Right ventricle myocardium inferior (tissue), 1 donor: ENCODE results near the gene CYP27B1. TPM values are rescaled to one million over a fixed set of nuclear protein-coding genes. Genes with fewer than 3 reads are reported as not detected.
A peak's percentile ranks its signal among the peaks of the same experiment; 100 is the strongest.

Experiments used
- ATAC-seq: fragments of 200-7000 bp; cut with Tn5 transposase; one replicate; pipeline ENCODE4 v1.9.1; 2020; ENCODE audit warnings: mild to moderate bottlenecking, moderate library complexity
- DNase-seq: peaks from one replicate; pipeline ENCODE4 v3.0.0; 2021; ENCODE audit errors: missing footprints
- intact Hi-C: fragments of 100-400 bp; cut with DNase I; formaldehyde crosslinking; loops from one replicate; pipeline ENCODE4 v1.11.0; 2022
- total RNA-seq: library from RNA; stranded (reverse); fragmentation: NEBNext Ultra II Directional; extraction: Animal tissue kit (Norgen Biotek cat#: 25700); gene quantifications from one replicate; pipeline ENCODE4 v1.2.1, GENCODE V29; 2021
- donor health status: DM: no; HTN: yes; CAD: no; lungs with severe emphysema.

Gene CYP27B1
- total RNA-seq, 1 donor from 2014 or later, result 0.49 TPM

DNA sequence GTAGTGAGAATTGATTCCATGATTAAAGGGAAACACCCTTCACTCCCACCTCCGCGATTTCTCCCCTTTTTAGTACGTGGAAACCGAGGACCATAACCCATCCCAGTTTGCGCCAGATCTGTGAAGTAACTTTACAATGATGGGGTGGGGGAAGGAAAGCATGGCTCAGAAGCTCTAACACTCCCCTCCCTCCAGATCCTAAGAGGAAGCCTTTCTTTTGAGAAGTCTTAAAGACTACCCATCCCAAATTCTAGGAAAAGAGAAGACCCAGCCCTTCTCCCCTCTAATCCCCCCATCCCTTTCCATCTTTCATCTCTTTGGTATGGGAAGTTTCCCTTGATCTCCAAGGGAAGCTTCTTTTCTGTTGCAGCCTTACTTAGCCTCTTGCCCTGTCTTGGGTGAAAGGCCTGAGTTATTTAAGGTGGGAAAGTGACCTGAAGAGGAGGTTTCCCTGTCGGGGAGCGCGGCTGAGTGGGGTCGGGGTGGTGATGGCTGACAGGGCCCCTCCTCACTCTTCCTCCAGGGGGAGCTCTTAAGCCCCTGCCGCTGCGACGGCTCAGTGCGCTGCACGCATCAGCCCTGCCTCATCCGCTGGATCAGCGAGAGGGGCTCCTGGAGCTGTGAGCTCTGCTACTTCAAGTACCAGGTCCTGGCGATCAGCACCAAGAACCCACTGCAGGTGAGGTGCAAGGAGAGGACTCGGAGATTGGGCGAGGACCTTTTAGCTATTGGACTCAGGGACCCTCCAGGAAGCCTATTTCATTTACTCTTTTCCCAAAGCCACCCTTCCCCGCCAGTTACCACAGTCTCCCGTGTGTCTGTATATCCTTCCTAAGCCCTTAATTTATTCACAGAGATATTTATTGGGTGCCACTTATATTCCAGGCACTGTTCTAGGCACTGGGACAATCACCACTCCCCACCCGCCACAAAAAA, 10.2 kb downstream of the CYP27B1 start:
- peak; percentile 70 for DNase-seq
- intact Hi-C loops, result no loop called here
- no peak for ATAC-seq

DNA sequence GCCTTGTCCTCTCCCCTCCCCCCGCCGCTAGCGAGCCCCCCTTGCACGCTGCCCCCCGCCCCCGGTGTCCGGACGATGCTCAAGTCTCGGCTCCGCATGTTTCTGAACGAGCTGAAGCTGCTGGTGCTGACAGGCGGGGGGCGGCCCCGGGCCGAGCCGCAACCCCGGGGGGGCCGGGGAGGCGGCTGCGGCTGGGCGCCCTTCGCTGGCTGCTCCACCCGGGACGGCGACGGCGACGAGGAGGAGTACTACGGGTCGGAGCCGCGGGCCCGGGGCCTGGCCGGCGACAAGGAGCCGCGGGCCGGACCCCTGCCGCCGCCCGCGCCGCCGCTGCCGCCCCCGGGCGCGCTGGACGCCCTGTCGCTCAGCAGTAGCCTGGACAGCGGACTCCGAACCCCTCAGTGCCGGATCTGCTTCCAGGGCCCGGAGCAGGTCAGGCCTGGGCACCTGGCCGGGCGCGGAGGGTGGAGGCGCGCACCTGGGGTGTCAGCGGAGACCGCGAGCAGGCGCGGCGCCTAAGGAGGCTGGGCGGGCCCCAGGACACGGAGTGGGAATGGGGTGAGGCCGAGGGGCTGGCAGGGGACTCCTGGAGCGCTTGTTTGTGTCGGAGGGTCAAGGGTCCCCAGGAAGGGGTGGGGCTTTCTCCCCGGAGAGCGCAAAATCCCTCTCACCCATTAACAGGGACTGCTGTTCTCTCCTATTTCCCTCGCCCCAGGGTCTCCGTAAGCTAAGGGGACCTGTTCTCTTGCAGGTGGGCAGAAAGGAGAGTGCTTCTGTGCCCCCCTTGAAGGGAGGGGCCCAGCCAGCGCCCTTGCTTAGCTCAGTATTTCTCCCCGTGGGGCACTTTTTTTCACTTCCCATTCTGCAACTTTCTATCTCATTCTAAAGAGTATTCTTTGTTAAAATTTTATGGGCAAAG, 11.2 kb downstream of the CYP27B1 start:
- DNase-seq, result no peak
- intact Hi-C loops, result no loop called here
- ATAC-seq, result no peak

DNA sequence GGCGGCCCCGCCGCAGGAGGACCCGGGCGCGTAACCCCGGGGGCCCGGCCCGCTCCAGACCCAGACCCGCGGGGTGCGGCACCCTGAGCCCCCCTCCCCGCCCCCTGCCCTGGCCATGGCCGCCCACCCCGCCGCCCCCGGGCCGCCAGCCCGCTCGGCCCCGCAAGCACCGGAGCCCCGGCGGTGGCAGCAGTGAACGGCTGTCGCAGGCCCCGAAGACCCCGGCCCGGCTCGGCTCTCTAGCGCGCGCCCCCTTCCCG, 11.8 kb downstream of the CYP27B1 start:
- intact Hi-C loops, result no loop called here
- DNase-seq, result no peak

DNA sequence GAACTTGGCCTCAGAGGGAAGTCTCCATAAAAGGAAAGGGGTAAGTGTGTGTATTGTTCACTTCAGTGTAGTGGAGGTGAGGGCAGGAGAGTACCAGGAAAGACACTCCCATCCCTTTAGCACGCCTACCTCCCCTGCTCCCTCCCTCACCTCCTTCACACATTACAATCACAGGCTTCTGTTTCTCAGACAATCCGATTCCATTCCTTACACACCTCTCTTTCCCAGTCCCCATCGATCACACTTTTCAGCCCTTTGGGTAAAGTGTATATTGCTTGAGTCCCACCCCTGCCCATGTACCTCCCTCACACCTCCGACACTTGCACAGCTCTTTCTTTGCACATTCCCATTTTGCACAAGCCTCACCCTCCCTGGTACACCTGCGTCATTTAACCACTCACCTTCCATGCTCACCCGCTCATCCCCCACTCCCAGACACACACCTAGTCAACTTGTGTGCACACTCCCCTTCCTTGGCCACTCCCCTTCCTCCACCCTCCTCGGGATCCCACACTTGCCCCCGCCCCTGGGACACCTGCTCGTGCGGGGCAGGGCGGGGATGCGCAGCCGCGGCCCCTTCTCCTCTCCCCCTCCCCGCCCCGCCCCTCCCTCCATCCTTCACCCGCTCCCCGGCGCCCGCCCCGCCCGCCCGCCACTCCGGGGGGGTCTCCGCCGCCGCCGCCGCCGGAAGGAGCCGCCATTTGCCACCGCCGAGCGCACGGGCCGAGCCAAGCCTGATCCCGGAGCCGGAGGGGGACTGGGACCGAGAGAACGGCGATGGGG, 12.3 kb downstream of the CYP27B1 start, which contains the start of gene MARCHF9:
Gene MARCHF9, plus strand, starts transcription at position 693 of the 783 bp plus-strand sequence. CDS start 426 bp downstream, outside the sequence.
- intact Hi-C loops, result no loop called here
- DNase-seq, result no peak
- ATAC-seq, result no peak

More for the DNA sequence above, 11.8 kb downstream of the CYP27B1 start:
- no peak for ATAC-seq

DNA sequence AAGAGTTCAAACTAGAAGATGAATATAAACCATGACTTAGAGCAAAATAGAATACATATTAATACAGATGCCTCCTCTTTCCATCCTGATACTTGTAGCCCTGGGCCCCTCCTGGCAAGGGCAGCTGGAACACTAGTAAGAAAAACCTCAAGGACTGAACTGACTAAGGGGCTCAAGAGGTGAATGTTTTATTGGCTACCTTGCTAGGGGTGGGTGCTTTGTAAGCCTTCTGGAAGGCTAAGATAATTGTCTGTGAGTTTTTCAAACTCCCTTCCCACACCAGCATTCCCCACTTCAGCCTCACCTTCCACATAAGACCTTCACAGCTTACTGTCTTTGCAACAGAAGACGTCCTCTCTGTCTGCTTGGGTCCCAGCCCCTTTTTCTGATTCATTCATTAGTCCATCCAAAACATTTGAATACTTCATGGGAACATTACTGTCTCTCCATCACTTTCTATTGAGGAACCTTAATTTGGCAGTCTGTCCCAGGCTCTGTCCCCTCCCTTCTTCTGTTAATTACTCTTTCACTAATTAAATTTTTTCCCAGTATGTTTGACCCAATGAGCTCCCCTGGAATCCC, 13.0 kb downstream of the CYP27B1 start:
- no peak for DNase-seq
- ATAC-seq, result no peak
- intact Hi-C loops, result no loop called here

DNA sequence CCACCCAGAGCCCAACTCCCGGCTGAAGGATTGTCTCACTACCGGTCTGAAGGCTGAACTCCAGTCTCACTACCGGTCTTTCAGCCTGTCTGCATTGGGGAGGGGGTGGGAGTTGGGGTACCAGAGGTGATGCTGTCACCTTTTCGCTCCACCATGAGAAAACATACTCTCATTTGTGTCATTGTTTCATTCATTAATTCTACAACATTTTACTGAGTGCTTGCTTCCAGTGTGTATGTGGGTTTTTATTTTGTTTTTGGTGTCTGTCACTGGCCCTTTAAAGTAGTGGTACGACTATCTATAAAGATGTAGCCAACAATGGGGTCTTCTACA, 14.2 kb downstream of the CYP27B1 start:
- no peak for ATAC-seq

DNA sequence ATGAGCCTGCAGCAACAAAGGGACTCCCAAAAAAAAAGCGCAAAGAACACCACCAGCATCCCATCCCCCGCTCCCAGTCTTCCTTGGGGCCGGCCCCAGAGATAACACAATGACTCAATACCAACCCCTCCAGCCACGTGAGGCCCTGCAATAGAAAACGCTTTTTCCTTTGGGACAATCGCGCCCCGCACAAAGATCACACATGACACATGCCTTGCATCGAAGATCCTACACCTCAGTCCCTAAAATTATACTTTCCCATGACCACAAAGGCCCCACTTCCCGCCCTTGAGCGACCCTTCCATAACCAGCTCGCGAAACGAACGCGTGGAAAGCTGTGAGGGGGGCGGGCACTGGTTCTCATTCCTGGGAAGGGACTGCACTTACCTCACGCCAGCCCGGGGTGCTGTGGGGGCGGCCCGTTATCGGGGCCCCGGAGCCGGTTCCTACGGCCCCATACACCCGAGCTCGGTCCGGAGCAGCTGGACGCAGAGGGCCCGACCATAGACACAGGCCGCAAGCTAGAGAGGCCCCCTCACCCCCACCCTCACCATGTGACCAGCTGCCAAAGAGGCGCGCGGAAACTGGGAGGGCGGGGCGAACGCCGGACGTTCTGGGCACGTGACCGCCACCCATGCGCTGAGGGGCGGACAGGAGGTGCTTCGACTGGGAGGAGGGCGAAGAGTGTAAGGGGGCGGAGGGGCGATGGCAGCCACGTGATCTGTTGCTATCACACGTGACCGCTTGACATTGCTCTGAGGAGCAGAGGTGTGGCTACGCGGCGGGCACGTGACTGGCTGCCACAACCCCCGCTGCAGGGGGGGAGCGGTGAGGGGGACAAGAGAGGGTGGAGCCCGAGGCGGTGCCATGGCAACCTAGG, 14.8 kb downstream of the CYP27B1 start, which contains the start of gene CDK4:
Gene CDK4, minus strand, starts transcription at position 523 of the 880 bp plus-strand sequence. CDS start 593 bp downstream, outside the sequence.
- DNase-seq (peak; percentile 100), ATAC-seq (peak; percentile 95)
- intact Hi-C loops, result no loop called here

More for the DNA sequence above, 14.2 kb downstream of the CYP27B1 start:
- DNase-seq, result no peak
- intact Hi-C loops, result no loop called here

DNA sequence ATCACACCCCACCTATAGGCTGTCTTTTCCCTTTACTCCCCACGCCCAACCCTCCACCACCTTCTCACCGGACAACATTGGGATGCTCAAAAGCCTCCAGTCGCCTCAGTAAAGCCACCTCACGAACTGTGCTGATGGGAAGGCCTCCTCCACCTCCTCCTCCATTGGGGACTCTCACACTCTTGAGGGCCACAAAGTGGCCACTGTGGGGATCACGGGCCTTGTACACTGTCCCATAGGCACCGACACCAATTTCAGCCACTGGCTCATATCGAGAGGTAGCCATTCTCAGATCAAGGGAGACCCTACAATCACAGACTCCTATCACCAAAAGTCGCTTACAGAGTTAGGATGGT, 15.5 kb downstream of the CYP27B1 start:
- intact Hi-C loops, result no loop called here
- ATAC-seq, result no peak
- DNase-seq, result no peak

DNA sequence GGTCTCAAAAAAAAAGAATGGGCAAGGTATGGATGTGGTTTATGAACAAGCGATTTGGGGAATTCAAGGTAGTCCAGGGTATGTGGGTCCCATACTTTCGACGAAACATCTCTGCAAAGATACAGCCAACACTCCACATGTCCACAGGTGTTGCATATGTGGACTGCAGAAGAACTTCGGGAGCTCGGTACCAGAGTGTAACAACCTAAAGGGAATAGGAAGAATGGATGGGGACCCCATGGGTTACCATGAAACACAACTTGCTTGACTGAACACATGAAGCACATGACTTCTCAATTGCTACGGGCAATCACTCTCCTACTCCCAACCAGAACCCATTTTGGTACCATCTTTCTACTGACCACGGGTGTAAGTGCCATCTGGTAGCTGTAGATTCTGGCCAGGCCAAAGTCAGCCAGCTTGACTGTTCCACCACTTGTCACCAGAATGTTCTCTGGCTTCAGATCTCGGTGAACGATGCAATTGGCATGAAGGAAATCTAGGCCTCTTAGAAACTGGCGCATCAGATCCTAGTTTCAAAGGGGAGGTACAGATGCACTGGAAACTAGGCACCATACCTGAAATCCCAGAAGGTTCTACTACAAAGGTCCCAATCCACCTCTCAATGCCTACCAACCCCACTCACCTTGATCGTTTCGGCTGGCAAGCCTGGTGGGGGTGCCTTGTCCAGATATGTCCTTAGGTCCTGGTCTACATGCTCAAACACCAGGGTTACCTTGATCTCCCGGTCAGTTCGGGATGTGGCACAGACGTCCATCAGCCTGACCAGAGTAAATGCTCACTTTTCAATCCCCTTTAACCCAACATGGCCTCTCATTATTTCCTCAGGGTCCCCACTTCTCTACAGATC, 16.1 kb downstream of the CYP27B1 start:
- no peak for ATAC-seq
- intact Hi-C loops, result no loop called here
- DNase-seq, result no peak

DNA sequence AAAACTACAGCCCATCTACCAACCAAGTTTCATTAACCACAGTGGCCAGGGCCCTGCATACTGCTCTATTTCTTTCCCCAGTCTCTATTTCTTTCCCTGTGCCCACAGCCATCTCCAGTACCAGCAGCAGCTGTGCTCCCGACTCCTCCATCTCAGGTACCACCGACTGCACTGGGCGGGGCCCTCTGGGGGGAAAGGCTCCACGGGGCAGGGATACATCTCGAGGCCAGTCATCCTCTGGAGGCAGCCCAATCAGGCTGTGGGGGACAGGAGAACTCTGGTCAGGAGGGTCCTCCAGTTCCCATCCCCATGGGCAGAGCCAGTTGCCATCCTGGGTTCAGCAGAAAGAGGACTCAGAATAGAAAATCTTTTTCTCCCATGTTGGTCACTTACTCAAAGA, 17.8 kb downstream of the CYP27B1 start:
- no peak for DNase-seq
- intact Hi-C loops, result no loop called here
- no peak for ATAC-seq

DNA sequence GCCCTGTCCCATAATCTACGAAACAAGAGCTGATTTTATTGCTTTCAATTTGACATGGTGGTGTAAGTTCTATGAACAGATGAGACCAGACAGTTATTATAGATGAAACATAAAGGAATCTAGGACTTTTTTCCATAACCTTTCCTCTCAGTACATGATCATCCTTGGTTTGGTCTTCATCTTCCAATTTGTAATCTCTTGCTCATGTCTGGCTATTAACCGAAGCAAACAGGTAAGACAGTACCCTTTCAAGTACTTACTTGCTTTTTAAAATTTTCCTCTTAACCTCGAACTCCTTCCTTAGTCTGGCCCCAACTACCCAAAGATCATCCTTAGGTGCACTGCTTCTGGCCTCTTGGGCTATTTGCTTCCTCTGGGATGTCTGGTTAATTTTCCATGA, 20.9 kb downstream of the CYP27B1 start:
- ATAC-seq (no peak), DNase-seq (no peak)
- intact Hi-C loops, result no loop called here

DNA sequence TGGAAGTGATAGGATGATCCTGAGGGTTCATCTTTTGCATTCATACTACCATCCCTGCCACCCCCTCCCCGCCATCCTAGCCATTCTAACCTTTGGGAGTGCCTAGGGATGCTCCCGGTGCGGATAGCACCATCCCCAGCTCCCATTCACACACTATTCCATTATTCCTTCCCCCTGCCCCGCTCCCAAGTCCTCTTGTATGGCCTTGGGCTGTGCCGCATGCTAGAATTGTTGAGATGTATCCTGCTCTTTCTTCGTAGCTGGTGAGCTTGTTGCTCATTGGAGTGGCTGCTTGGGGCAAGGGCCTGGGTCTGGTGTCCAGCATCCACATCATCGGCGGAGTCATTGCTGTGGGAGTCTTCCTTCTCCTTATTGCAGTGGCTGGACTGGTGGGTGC, 21.4 kb downstream of the CYP27B1 start:
- intact Hi-C loops, result no loop called here
- DNase-seq (no peak), ATAC-seq (no peak)

DNA sequence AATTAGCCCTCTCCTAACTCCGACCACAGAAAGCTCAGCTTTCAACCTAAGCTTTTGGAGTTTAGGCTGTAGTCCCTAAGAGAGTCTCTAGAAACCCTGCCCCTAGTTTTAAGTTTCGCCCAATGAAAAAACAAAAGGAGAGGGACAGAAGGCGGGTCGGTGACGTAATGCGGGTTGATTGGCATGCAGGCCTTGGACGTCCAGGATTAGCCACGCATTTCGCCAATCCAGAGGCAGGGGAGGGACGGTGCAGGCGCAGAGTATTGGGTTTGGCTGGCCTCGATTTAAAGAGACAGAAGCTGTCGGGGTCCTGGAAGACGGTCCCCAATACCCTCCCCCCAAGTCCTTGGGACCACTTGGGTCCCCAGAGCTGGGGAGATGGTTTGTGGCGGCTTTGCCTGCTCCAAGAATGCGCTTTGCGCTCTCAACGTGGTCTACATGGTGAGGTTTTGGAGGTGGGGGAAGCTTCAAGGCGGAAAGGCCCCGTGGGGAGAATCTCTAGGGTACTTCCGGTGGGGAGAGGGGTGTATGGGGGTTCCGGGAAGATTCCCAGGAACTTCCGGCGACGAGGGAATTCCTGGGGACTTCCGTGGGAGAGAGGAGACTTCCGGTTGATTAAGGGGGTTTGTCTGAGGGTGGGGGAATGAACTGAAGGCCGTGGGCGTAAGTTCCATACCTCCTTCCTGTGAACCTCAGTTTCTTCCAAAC, 21.9 kb downstream of the CYP27B1 start, which contains the start of gene TSPAN31:
Gene TSPAN31, plus strand, starts transcription at position 263 of the 708 bp plus-strand sequence. Its CDS starts 116 bp downstream, at position 379.
- ATAC-seq (peak; percentile 95), DNase-seq (peak; percentile 98)
- intact Hi-C loops, result no loop called here

DNA sequence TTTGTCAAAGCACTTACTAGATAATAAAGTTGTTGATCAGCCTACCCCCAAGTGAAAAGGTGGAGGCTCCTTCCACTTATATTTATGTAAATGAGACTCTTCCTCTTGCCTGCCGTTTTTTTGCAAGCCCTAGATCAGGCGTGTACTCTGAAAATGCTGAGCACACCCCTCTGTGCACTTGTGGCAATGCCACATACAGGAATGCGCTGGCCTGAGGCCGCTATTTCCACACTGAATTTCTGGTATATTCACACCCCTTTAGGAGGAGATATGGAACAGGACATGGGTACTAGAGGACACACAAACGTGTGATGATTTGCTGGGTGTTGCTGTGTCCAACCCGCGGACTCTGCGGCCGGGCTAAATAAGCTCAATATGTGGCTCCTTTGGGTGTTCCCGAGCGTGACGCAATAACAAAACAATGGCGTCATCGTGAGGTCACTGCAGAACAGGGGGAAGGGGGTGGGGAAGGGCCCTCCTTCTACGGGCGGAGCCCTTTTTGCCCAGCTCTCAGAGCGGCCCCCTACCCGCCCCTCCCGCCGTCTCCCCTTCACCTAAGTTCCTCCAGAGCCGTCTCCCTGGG, 22.6 kb downstream of the CYP27B1 start:
- DNase-seq, result peak; percentile 83
- intact Hi-C loops, result no loop called here
- ATAC-seq, result peak; percentile 62

DNA sequence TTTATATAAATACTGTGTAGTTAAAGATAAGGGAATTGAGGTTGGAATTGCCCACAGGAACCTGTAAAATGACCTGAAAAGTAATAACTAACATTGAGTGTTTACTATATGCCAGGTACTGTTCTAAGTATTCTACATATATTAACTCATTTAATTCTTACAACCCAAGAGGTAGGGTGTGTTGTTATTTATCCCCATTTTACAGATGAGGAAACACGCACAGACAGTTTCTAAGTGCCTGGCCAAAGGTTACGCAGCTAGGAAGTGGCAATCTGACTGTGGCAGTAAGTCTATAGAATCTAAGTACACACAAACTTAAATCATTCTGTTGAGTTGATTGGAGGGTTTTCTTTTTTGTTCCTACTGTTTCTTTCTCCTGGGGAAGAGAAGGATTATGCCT, 23.1 kb downstream of the CYP27B1 start:
- no peak for DNase-seq
- intact Hi-C loops, result no loop called here
- no peak for ATAC-seq
